Endothelial cell (in vitro differentiated cells): Measurements from ENCODE around the gene SMIM43. TPM values are rescaled to one million over a fixed set of nuclear protein-coding genes. Genes with fewer than 3 reads are reported as not detected.

Source experiments
- DNase-seq: peaks from one replicate; pipeline ENCODE4 v3.0.0; 2021; ENCODE audit warnings: low spot score
- H3K27ac Mint-ChIP-seq: one replicate; pipeline ENCODE4 v1.8.0; 2021; ENCODE audit warnings: mixed read lengths, inconsistent platforms; ENCODE audit not compliant: unreplicated experiment
- H3K27me3 Mint-ChIP-seq: one replicate; pipeline ENCODE4 v1.8.0; 2021; ENCODE audit warnings: mild to moderate bottlenecking, moderate library complexity, mixed read lengths, inconsistent platforms; ENCODE audit not compliant: unreplicated experiment
- H3K36me3 Mint-ChIP-seq: one replicate; pipeline ENCODE4 v1.8.0; 2021; ENCODE audit warnings: mild to moderate bottlenecking, low read depth, mixed read lengths, inconsistent platforms; ENCODE audit not compliant: unreplicated experiment
- H3K4me1 Mint-ChIP-seq: one replicate; pipeline ENCODE4 v1.8.0; 2021; ENCODE audit warnings: mild to moderate bottlenecking, mixed read lengths, inconsistent platforms; ENCODE audit not compliant: unreplicated experiment
- H3K4me3 Mint-ChIP-seq: one replicate; pipeline ENCODE4 v1.8.0; 2021; ENCODE audit warnings: mild to moderate bottlenecking, mixed read lengths, inconsistent platforms; ENCODE audit not compliant: unreplicated experiment
- H3K9me3 Mint-ChIP-seq: one replicate; pipeline ENCODE4 v1.8.0; 2021; ENCODE audit warnings: mixed read lengths, inconsistent platforms; ENCODE audit not compliant: unreplicated experiment
- total RNA-seq: library from RNA; stranded (reverse); fragmentation: NEBNext Ultra II Directional; extraction: Animal tissue kit (Norgen Biotek cat#: 25700); gene quantifications from one replicate; pipeline ENCODE4 v1.2.1, GENCODE V29; 2021; ENCODE audit not compliant: unreplicated experiment
- TF ChIP-seq, protein P1 (sequence below): fragments of 200-600 bp; sonication (generic); IDR thresholded peaks from one replicate; pipeline ENCODE4 v1.5.0; 2021; ENCODE audit warnings: antibody characterized with exemption; ENCODE audit not compliant: unreplicated experiment

Gene SMIM43
- total RNA-seq, 1 donor from 2014 or later, result 19.8 TPM

DNA sequence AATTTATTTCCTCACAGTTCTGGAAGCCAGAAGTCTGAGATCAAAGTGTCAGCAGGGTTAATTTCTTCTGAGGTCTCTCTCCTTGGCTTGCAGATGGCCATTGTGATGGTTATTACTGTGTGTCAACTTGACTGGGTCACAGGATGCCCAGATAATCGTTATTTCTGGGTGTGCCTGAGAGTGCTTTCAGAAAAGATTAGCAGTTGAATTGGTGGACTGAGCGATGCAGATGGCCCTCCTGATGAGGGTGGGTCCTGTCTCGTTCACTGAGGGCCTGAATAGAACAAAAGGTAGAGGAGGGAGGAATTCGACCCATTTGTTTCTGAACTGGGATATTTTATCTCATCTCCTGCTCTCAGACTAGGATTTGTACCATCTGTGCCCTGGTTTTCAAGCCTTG, 15.7 kb downstream of the SMIM43 start:
- no peak for DNase-seq
- Mint-ChIP-seq H3K4me3 (no peak overlapping the region), H3K27ac (no peak overlapping the region), H3K27me3 (peaks cover 5% of the 10 kb centered on the region), H3K36me3 (no peaks in the 10 kb centered on the region), H3K9me3 (no peaks in the 10 kb centered on the region), H3K4me1 (no peaks in the 10 kb centered on the region)
- TF ChIP-seq, protein P1, sequence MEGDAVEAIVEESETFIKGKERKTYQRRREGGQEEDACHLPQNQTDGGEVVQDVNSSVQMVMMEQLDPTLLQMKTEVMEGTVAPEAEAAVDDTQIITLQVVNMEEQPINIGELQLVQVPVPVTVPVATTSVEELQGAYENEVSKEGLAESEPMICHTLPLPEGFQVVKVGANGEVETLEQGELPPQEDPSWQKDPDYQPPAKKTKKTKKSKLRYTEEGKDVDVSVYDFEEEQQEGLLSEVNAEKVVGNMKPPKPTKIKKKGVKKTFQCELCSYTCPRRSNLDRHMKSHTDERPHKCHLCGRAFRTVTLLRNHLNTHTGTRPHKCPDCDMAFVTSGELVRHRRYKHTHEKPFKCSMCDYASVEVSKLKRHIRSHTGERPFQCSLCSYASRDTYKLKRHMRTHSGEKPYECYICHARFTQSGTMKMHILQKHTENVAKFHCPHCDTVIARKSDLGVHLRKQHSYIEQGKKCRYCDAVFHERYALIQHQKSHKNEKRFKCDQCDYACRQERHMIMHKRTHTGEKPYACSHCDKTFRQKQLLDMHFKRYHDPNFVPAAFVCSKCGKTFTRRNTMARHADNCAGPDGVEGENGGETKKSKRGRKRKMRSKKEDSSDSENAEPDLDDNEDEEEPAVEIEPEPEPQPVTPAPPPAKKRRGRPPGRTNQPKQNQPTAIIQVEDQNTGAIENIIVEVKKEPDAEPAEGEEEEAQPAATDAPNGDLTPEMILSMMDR, result no peak

DNA sequence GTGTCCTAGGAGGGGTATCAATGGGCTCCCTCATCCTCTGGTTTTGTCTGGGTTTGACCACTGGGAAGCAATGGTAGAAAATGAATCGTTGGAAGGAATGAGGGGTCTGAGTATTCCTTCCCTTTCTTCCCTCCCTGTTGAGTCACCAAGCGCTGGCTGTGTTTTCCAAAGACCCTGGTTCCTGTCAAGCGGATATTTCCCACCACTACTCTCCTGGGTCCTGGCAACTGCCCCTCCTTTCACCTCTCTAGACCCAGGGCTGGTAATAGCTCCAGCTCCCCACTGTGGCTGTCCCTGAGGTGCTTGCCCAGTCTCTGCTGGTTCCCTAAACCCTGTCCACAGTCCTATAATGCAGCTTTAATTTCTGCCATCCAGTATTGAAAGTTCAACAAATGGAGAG, 22.2 kb downstream of the SMIM43 start:
- Mint-ChIP-seq H3K4me3 (no peak overlapping the region), H3K27me3 (peaks cover 3% of the 10 kb centered on the region), H3K4me1 (no peaks in the 10 kb centered on the region), H3K9me3 (no peaks in the 10 kb centered on the region), H3K27ac (no peak overlapping the region), H3K36me3 (no peaks in the 10 kb centered on the region)
- DNase-seq, result no peak
- TF ChIP-seq, protein P1, result no peak

DNA sequence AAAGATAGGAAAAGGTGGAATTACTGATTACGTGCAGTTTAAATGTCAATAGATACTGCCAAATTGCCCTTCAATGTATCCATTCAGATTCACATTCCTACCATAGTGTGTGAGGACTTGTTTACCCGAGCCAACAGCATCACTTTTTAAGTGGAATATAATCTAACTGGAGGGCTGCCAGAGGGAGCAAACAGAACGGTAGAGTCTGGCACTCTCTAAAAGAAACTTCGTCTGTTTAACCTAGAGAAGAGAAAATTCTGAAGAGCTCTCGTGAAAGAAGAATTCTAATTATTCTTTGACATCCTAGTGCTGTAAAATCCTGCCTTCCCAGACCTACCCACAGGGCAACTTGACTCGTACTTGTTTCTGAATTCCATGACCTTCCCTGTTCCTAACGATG, 23.2 kb downstream of the SMIM43 start:
- no peak overlapping the region for H3K27ac Mint-ChIP-seq
- no peak for DNase-seq
- no peaks in the 10 kb centered on the region for H3K27me3 Mint-ChIP-seq
- H3K4me3 Mint-ChIP-seq, result no peak overlapping the region
- no peaks in the 10 kb centered on the region for H3K9me3 Mint-ChIP-seq
- TF ChIP-seq, protein P1, result no peak
- H3K36me3 Mint-ChIP-seq, result no peaks in the 10 kb centered on the region
- no peaks in the 10 kb centered on the region for H3K4me1 Mint-ChIP-seq

DNA sequence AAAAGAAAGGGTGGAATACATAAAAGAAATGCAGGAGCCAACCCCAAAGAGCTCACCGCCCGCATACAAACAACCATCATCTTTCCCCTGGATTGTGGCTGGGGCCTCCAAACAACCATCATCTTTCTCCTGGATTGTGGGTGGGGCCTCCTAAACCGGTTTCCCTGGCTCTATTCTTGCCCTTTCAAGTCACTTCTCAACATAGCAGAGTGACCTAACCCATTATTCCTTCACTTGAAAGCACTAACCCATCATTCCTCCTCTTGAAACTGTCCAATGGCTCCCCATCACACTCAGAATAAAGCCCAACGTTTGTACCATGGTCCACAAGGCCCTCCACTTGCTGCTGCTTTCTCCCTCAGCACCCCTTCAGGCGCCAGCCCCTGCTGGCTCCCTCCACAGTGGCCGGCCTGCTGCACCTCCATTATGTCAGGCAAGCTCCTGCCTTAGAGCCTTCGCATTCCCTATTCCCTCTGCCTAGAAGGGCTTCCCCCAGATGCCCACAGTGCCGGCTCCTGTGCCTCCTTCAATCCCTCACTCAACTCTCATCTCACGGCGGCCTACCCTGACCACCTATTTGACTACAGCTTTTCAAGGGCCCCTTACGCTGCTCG, 24.1 kb downstream of the SMIM43 start:
- Mint-ChIP-seq H3K4me3 (no peak overlapping the region), H3K9me3 (no peaks in the 10 kb centered on the region), H3K27me3 (no peaks in the 10 kb centered on the region), H3K36me3 (no peaks in the 10 kb centered on the region), H3K27ac (no peak overlapping the region), H3K4me1 (no peaks in the 10 kb centered on the region)
- TF ChIP-seq, protein P1, result no peak
- DNase-seq, result no peak

DNA sequence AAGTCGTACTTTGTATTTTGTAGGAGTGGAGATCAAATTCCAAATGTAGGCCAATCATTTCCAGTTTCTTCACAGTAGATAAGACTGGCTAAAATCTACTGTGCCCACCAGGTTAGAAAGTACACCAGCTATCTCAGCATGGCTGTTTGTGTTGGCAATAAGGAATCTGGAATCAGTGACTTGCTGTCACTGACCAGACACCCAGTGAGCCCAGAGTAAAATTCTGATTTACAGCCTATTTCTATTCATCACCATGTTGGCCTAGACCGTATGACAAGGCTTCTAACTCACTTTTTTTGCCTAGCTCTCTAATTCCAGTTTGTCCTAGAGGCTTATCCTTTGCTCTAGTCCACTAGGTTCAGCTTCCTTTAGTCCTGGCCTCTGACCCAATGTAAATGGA, 25.4 kb downstream of the SMIM43 start:
- no peak for DNase-seq
- Mint-ChIP-seq H3K36me3 (no peaks in the 10 kb centered on the region), H3K27ac (no peak overlapping the region), H3K4me3 (no peak overlapping the region), H3K27me3 (no peaks in the 10 kb centered on the region), H3K4me1 (no peaks in the 10 kb centered on the region), H3K9me3 (no peaks in the 10 kb centered on the region)
- TF ChIP-seq, protein P1, result no peak
